Caco-2 (cell line): ENCODE data around the gene ALKBH5. TPM values are rescaled to one million over a fixed set of nuclear protein-coding genes. Genes with fewer than 3 reads are reported as not detected.

Experiments used
- BruUV-seq: library from RNA; stranded (reverse); fragments of 400-500 nt; replicated peaks from 2 replicates; lab custom pipeline; 2021; lab: Mats Ljungman, UMichigan
- CTCF ChIA-PET: fragments of 300-600 bp; sonication (Branson Sonifier 250); formaldehyde crosslinking; loops from one replicate; lab custom pipeline; 2022; ENCODE audit warnings: antibody characterized with exemption; lab: Charles Lee
- POLR2A ChIA-PET: fragments of 300-600 bp; sonication (Branson Sonifier 250); formaldehyde crosslinking; loops from one replicate; lab custom pipeline; 2022; ENCODE audit warnings: antibody characterized with exemption; lab: Charles Lee
- DNase-seq, 2 experiments: peaks; one replicate each; pipeline versions ENCODE4 v3.0.0 to v3.0.0-alpha.2; 2020 to 2022
- H3K27me3 ChIP-seq: replicated peaks from 2 replicates; pipeline ENCODE4 v1.6.0; 2011; ENCODE audit warnings: low read length; ENCODE audit not compliant: control insufficient read depth, insufficient read depth
- H3K36me3 ChIP-seq: 2 replicates; pipeline ENCODE4 v1.5.1; 2011; ENCODE audit warnings: low read length; ENCODE audit not compliant: control insufficient read depth, insufficient read depth
- H3K4me1 ChIP-seq: fragments of 250-450 bp; sonication (Bioruptor Pico); 2 replicates; pipeline ENCODE4 v1.5.1; 2020; ENCODE audit warnings: mild to moderate bottlenecking
- H3K4me3 ChIP-seq: 2 replicates; pipeline ENCODE4 v1.5.1; 2011; ENCODE audit warnings: low read depth, mild to moderate bottlenecking, control low read depth, low read length
- H3K9me3 ChIP-seq: fragments of 250-450 bp; sonication (Bioruptor Pico); 2 replicates; pipeline ENCODE4 v1.5.1; 2020; ENCODE audit warnings: mild to moderate bottlenecking, moderate library complexity
- H3K27ac Mint-ChIP-seq: one replicate; pipeline ENCODE4 v1.8.0; 2022; ENCODE audit warnings: mixed read lengths; ENCODE audit not compliant: unreplicated experiment
- H3K27me3 Mint-ChIP-seq: one replicate; pipeline ENCODE4 v1.8.0; 2022; ENCODE audit warnings: mixed read lengths; ENCODE audit not compliant: insufficient read depth, unreplicated experiment
- H3K36me3 Mint-ChIP-seq: one replicate; pipeline ENCODE4 v1.8.0; 2022; ENCODE audit warnings: mild to moderate bottlenecking, mixed read lengths; ENCODE audit not compliant: insufficient read depth, unreplicated experiment
- H3K4me1 Mint-ChIP-seq: one replicate; pipeline ENCODE4 v1.8.0; 2022; ENCODE audit warnings: low read depth, mixed read lengths; ENCODE audit not compliant: unreplicated experiment
- H3K4me3 Mint-ChIP-seq: one replicate; pipeline ENCODE4 v1.8.0; 2022; ENCODE audit warnings: mild to moderate bottlenecking, moderate library complexity, mixed read lengths; ENCODE audit not compliant: unreplicated experiment
- H3K9me3 Mint-ChIP-seq: one replicate; pipeline ENCODE4 v1.8.0; 2022; ENCODE audit warnings: mixed read lengths; ENCODE audit not compliant: unreplicated experiment
- intact Hi-C: fragments of 100-400 bp; cut with micrococcal nuclease; formaldehyde crosslinking; loops from one replicate; pipeline ENCODE4 v1.10.0; 2022; ENCODE audit not compliant: unreplicated experiment
- total RNA-seq: library from RNA; stranded (reverse); gene quantifications from 2 replicates; pipeline ENCODE4 v1.2.3, GENCODE V29; 2022
- TF ChIP-seq, protein P1 (sequence below), 2 experiments: fragments of 200-600 bp in 1 of 2; IDR thresholded peaks; 1 replicate in 1 of 2; 2 replicates in 1 of 2; pipeline versions ENCODE4 v1.5.1 to v1.8.0; 2011 to 2022; ENCODE audit warnings: antibody characterized with exemption in 1 of 2, control low read depth in 1 of 2, inconsistent platforms in 1 of 2, low read depth in 1 of 2, low read length in 1 of 2, mild to moderate bottlenecking in 1 of 2, moderate library complexity in 1 of 2; ENCODE audit not compliant: insufficient read depth in 1 of 2, severe bottlenecking in 1 of 2, unreplicated experiment in 1 of 2

ALKBH5 gene
- total RNA-seq, 1 experiment from 2014 or later = 101 TPM

GRCh38 chr17:18245038-18245776 is 61.6 kb downstream of the ALKBH5 start:
- Mint-ChIP-seq H3K4me1 (no peaks in the 10 kb centered on the region), H3K27ac (peak overlapping the region; percentile 23), H3K4me3 (no peak overlapping the region), H3K27me3 (no peaks in the 10 kb centered on the region), H3K9me3 (no peaks in the 10 kb centered on the region), H3K36me3 (peaks cover 96% of the 10 kb centered on the region)
- POLR2A ChIA-PET = no interaction called here
- Histone ChIP-seq H3K36me3 (peaks cover 2% of the 10 kb centered on the region), H3K4me1 (no peaks in the 10 kb centered on the region), H3K9me3 (no peaks in the 10 kb centered on the region), H3K4me3 (no peak overlapping the region), H3K27me3 (no peaks in the 10 kb centered on the region)
- CTCF ChIA-PET = no interaction called here
- BruUV-seq = TSS peak; percentile 79
- TF ChIP-seq, protein P1, sequence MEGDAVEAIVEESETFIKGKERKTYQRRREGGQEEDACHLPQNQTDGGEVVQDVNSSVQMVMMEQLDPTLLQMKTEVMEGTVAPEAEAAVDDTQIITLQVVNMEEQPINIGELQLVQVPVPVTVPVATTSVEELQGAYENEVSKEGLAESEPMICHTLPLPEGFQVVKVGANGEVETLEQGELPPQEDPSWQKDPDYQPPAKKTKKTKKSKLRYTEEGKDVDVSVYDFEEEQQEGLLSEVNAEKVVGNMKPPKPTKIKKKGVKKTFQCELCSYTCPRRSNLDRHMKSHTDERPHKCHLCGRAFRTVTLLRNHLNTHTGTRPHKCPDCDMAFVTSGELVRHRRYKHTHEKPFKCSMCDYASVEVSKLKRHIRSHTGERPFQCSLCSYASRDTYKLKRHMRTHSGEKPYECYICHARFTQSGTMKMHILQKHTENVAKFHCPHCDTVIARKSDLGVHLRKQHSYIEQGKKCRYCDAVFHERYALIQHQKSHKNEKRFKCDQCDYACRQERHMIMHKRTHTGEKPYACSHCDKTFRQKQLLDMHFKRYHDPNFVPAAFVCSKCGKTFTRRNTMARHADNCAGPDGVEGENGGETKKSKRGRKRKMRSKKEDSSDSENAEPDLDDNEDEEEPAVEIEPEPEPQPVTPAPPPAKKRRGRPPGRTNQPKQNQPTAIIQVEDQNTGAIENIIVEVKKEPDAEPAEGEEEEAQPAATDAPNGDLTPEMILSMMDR (IDR thresholded peaks at IDR 0.05; ENCODE audit: insufficient read depth in 1 of 2, low read depth in 1 of 2, low read length in 1 of 2, severe bottlenecking in 1 of 2, unreplicated experiment in 1 of 2) = no peak
- intact Hi-C loops = no loop called here
- no peak for DNase-seq

GRCh38 chr17:18246109-18246725 is 62.6 kb downstream of the ALKBH5 start:
- Histone ChIP-seq H3K9me3 (no peaks in the 10 kb centered on the region), H3K4me3 (no peak overlapping the region), H3K4me1 (no peaks in the 10 kb centered on the region), H3K36me3 (peaks cover 2% of the 10 kb centered on the region), H3K27me3 (no peaks in the 10 kb centered on the region)
- no peaks in the 10 kb centered on the region for H3K4me1 Mint-ChIP-seq
- CTCF ChIA-PET = no interaction called here
- H3K9me3 Mint-ChIP-seq = no peaks in the 10 kb centered on the region
- TF ChIP-seq, protein P1 (IDR thresholded peaks at IDR 0.05; ENCODE audit: insufficient read depth in 1 of 2, low read depth in 1 of 2, low read length in 1 of 2, severe bottlenecking in 1 of 2, unreplicated experiment in 1 of 2) = no peak
- BruUV-seq = no TSS peak
- no peaks in the 10 kb centered on the region for H3K27me3 Mint-ChIP-seq
- intact Hi-C loops = no loop called here
- peak overlapping the region; percentile 6 for H3K27ac Mint-ChIP-seq
- H3K4me3 Mint-ChIP-seq = no peak overlapping the region
- H3K36me3 Mint-ChIP-seq = peaks cover 98% of the 10 kb centered on the region
- no peak for DNase-seq
- POLR2A ChIA-PET = no interaction called here

DNA sequence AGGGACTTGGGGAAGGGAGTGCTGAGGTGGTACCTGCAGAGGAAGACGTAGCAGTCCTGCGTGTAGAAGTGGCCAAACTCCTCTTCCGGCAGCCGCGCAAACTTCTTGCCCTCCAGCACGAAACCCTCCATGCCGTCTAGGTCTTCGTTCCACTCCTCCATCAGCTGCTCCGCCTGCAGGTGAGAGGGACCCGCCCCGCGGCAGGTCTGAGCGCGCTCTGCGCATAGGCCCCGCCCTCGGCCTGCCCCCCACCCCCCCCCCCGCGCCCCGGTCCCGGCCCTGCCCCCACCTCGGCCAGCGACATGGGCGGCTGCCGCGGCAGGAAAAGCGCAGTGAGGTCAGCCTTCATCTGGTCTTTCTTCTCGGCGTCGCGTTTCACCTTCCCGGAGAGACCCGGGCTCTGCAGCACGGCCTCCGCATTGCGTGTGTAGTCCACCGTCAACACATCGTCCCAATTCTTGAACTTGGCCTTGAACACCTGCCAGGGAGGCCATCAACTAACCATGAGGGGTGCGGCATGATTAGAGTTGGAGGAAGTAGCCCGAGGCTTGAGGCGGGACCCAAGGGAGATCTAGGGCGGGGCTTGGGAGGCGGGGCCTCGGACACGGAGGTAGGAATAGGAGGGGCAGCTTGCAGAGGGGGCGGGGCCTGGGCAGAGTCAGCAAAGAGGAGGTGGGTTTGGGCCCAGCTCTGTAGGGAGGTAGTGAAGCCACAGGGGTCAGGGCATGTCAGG is 63.4 kb downstream of the ALKBH5 start:
- H3K27ac Mint-ChIP-seq = peak overlapping the region; percentile 6
- H3K27me3 Mint-ChIP-seq = no peaks in the 10 kb centered on the region
- H3K9me3 Mint-ChIP-seq = no peaks in the 10 kb centered on the region
- no peaks in the 10 kb centered on the region for H3K4me1 ChIP-seq
- intact Hi-C loops = no loop called here
- no peaks in the 10 kb centered on the region for H3K27me3 ChIP-seq
- ChIA-PET CTCF (interaction anchor here (1.0 kb wide), 1 partner anchor 110 kb away, joined by 3 read pairs; no protein-coding TSS in a partner anchor), POLR2A (no interaction called here)
- DNase-seq = peak; percentile 49 to 69
- TF ChIP-seq, protein P1 (IDR thresholded peaks at IDR 0.05; ENCODE audit: insufficient read depth in 1 of 2, low read depth in 1 of 2, low read length in 1 of 2, severe bottlenecking in 1 of 2, unreplicated experiment in 1 of 2) = no peak
- H3K4me3 ChIP-seq = no peak overlapping the region
- peaks cover 97% of the 10 kb centered on the region for H3K36me3 Mint-ChIP-seq
- H3K4me3 Mint-ChIP-seq = no peak overlapping the region
- BruUV-seq = no TSS peak
- peaks cover 5% of the 10 kb centered on the region for H3K36me3 ChIP-seq
- no peaks in the 10 kb centered on the region for H3K4me1 Mint-ChIP-seq
- H3K9me3 ChIP-seq = no peaks in the 10 kb centered on the region
